HL-60 (cell line): Measurements from ENCODE around the gene FRMD8.

Experiments used
- GABPA ChIP-seq: IDR thresholded peaks from 2 replicates; pipeline ENCODE4 v1.6.1; 2012; ENCODE audit warnings: low read depth
- POLR2AphosphoS5 ChIP-seq: IDR thresholded peaks from 2 replicates; pipeline ENCODE4 v1.6.1; 2012; ENCODE audit warnings: low read depth
- TF ChIP-seq, protein P1 (sequence below): IDR thresholded peaks from one replicate; pipeline ENCODE4 v1.5.1; 2011; ENCODE audit warnings: low read length, control low read depth, inconsistent platforms; ENCODE audit not compliant: insufficient read depth
- TF ChIP-seq, protein P2 (sequence below): IDR thresholded peaks from 2 replicates; pipeline ENCODE4 v1.6.1; 2012; ENCODE audit warnings: low read depth; ENCODE audit not compliant: insufficient replicate concordance

DNA sequence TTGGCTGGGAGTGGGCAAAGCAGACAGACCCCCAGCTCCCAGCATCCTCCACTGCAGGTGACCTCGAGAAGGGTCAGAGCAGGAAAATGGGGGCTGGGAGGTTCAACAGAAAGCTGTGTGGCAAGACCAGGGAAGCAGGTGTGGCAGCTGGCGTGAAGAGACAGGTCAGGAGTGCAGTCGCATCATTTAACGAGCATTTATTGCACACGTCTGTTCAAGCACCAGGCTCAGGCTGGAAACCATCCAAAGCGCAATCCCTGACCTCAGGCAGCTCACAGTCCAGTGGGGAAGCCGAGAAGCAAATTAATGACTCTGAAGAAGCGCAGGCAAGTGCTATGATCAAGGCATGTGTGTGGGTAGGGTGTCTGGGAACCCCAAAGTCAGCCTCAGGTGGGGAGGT lies 11.4 kb upstream of the FRMD8 start:
- TF ChIP-seq, protein P1, sequence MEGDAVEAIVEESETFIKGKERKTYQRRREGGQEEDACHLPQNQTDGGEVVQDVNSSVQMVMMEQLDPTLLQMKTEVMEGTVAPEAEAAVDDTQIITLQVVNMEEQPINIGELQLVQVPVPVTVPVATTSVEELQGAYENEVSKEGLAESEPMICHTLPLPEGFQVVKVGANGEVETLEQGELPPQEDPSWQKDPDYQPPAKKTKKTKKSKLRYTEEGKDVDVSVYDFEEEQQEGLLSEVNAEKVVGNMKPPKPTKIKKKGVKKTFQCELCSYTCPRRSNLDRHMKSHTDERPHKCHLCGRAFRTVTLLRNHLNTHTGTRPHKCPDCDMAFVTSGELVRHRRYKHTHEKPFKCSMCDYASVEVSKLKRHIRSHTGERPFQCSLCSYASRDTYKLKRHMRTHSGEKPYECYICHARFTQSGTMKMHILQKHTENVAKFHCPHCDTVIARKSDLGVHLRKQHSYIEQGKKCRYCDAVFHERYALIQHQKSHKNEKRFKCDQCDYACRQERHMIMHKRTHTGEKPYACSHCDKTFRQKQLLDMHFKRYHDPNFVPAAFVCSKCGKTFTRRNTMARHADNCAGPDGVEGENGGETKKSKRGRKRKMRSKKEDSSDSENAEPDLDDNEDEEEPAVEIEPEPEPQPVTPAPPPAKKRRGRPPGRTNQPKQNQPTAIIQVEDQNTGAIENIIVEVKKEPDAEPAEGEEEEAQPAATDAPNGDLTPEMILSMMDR: no peak
- TF ChIP-seq, protein P2, sequence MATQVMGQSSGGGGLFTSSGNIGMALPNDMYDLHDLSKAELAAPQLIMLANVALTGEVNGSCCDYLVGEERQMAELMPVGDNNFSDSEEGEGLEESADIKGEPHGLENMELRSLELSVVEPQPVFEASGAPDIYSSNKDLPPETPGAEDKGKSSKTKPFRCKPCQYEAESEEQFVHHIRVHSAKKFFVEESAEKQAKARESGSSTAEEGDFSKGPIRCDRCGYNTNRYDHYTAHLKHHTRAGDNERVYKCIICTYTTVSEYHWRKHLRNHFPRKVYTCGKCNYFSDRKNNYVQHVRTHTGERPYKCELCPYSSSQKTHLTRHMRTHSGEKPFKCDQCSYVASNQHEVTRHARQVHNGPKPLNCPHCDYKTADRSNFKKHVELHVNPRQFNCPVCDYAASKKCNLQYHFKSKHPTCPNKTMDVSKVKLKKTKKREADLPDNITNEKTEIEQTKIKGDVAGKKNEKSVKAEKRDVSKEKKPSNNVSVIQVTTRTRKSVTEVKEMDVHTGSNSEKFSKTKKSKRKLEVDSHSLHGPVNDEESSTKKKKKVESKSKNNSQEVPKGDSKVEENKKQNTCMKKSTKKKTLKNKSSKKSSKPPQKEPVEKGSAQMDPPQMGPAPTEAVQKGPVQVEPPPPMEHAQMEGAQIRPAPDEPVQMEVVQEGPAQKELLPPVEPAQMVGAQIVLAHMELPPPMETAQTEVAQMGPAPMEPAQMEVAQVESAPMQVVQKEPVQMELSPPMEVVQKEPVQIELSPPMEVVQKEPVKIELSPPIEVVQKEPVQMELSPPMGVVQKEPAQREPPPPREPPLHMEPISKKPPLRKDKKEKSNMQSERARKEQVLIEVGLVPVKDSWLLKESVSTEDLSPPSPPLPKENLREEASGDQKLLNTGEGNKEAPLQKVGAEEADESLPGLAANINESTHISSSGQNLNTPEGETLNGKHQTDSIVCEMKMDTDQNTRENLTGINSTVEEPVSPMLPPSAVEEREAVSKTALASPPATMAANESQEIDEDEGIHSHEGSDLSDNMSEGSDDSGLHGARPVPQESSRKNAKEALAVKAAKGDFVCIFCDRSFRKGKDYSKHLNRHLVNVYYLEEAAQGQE: no peak
- TF ChIP-seq POLR2AphosphoS5 (no peak), GABPA (no peak)
